ENCODE data around the gene ASB16. TPM values are rescaled to one million over a fixed set of nuclear protein-coding genes. Genes with fewer than 3 reads are reported as not detected.

The ASB16 gene
- total and polyA plus RNA-seq, 9 of the 15 experiments (the other 6 are each of a cell fraction or from before 2014, with no cell fraction given): 0.03 to 0.07 TPM; not detected in 7

GRCh38 chr17:44219616-44220212, 49.2 kb downstream of the ASB16 start, which contains the start of gene UBTF (continued):
- TF ChIP-seq RBM22 (IDR thresholded peaks at IDR 0.05; ENCODE audit: low read depth, low read length, poor library complexity, severe bottlenecking): peak; percentile 62
- no peak for TF ChIP-seq ZNF253 (CRISPR knock-in tag; conservative IDR thresholded peaks at IDR 0.05)
- no peak for TF ChIP-seq ZKSCAN1 (IDR thresholded peaks at IDR 0.05; ENCODE audit: low read depth, low read length)
- TF ChIP-seq MCM2 (IDR thresholded peaks at IDR 0.05; ENCODE audit: low read depth): no peak
- no peak for TF ChIP-seq PREB (CRISPR knock-in tag; IDR thresholded peaks at IDR 0.05)
- no peak for TF ChIP-seq BACH1 (tag; IDR thresholded peaks at IDR 0.05)
- no peak for TF ChIP-seq ZNF311 (CRISPR knock-in tag; IDR thresholded peaks at IDR 0.05)
- TF ChIP-seq FOXP4 (CRISPR knock-in tag; IDR thresholded peaks at IDR 0.05; ENCODE audit: borderline replicate concordance): no peak
- TF ChIP-seq CTCFL (IDR thresholded peaks at IDR 0.05; ENCODE audit: borderline replicate concordance, insufficient read depth, low read depth, low read length, poor library complexity, severe bottlenecking): no peak
- no peak for TF ChIP-seq ARID4B (CRISPR knock-in tag; IDR thresholded peaks at IDR 0.05)
- no peak; a peak in 1 of 6 replicates for TF ChIP-seq CTCF (IDR thresholded peaks at IDR 0.05 in 2 of 3, conservative IDR thresholded peaks at IDR 0.05 in 1 of 3; ENCODE audit: insufficient read depth in 2 of 3, low read depth in 1 of 3, low read length in 3 of 3)
- TF ChIP-seq BRF1 (IDR thresholded peaks at IDR 0.05; ENCODE audit: borderline replicate concordance, extremely low read depth, insufficient read length): no peak
